ENCODE data around the gene SART1.
A peak's percentile ranks its signal among the peaks of the same experiment; 100 is the strongest.

SART1 gene, protein sequence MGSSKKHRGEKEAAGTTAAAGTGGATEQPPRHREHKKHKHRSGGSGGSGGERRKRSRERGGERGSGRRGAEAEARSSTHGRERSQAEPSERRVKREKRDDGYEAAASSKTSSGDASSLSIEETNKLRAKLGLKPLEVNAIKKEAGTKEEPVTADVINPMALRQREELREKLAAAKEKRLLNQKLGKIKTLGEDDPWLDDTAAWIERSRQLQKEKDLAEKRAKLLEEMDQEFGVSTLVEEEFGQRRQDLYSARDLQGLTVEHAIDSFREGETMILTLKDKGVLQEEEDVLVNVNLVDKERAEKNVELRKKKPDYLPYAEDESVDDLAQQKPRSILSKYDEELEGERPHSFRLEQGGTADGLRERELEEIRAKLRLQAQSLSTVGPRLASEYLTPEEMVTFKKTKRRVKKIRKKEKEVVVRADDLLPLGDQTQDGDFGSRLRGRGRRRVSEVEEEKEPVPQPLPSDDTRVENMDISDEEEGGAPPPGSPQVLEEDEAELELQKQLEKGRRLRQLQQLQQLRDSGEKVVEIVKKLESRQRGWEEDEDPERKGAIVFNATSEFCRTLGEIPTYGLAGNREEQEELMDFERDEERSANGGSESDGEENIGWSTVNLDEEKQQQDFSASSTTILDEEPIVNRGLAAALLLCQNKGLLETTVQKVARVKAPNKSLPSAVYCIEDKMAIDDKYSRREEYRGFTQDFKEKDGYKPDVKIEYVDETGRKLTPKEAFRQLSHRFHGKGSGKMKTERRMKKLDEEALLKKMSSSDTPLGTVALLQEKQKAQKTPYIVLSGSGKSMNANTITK

DNA sequence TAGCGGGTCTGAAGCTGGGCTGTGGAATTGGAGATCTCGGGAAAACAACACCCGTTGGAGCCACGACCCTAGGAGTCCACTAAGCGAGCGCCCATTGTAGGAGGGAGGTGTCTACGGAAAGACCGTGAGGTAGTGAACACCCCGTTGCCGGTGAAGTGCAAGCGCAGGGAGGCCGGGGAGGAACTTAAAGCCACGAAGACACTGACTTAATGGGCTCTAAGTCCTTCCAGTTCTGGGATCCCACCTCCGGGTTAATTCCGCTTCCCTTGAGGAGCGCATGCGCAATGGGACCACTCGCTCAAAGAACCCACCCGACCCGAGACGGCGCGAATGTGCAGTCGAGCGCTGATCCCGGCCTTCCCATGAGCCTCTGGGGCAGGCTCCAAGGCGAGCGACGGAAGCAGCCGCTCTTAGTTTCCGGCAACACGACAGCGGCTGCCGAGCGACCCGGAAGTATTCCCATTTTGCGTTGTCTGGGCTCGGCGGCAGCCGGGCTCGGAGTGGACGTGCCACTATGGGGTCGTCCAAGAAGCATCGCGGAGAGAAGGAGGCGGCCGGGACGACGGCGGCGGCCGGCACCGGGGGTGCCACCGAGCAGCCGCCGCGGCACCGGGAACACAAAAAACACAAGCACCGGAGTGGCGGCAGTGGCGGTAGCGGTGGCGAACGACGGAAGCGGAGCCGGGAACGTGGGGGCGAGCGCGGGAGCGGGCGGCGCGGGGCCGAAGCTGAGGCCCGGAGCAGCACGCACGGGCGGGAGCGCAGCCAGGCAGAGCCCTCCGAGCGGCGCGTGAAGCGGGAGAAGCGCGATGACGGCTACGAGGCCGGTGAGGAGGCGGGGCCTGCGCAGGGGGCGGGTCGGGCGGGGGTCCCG is at the start of gene SART1:
Gene SART1, plus strand, starts transcription at position 468 of the 874 bp plus-strand sequence. Its CDS starts 47 bp downstream, at position 515.
- DNase-seq (ENCODE audit: low read depth in 2 of 2): peak; percentile 95 to 96

DNA sequence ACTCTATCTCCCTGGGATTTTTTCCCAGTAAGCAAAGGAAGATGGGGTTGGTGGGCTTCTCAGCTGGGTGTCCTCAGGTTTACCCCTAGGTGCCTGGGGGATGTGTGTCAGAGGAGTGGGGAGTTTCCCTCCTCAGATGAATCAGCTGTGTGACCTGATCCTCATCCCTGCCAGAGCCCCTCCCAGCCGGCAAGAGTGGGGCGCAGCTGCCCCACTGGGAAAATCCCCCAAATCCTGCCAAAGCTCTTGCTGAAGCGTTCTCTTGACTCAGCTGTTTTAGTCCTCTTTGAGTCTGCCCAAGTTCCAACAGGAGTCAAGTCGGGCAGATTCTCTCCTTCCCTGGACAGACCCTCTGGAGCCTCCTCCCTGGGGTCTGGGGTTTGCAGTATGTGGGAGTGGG is 48.7 kb upstream of the SART1 start:
- DNase-seq (ENCODE audit: low read depth in 2 of 2): no peak

DNA sequence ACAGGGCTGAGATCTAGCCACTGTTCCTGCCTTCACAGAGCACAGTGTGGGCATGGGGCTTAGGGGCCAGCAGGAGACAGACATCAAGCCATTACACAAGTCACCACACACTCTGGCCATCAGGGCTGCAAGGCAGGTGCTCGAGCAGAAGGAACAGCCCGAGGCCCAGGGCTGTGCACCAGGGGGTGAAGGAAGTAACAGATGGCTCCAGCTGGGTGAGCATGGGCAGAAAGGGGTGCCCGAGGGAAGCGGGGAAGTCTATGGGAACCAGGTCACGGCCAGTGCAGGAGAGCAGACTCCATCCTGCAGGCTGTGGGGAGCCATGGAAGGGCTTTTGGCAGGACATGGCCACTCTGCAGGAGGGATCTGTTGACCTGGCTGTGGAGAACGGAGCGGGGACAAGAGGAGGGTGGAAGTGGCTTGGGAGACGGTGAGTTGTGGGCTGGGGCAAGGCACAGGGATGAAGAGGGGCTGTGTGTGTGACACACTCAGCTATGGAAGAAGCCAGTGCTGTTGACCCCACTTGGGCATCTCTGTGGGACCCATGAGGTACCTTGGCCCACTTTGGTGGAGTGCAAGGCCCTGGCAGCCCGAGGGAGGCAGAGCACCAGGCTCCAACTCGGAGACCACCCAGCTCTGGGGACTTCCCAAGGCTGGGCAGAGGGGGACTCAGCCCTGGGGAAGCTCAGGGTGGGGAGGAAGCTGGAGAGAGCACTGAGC is 46.3 kb upstream of the SART1 start:
- DNase-seq (ENCODE audit: low read depth in 2 of 2): no peak

DNA sequence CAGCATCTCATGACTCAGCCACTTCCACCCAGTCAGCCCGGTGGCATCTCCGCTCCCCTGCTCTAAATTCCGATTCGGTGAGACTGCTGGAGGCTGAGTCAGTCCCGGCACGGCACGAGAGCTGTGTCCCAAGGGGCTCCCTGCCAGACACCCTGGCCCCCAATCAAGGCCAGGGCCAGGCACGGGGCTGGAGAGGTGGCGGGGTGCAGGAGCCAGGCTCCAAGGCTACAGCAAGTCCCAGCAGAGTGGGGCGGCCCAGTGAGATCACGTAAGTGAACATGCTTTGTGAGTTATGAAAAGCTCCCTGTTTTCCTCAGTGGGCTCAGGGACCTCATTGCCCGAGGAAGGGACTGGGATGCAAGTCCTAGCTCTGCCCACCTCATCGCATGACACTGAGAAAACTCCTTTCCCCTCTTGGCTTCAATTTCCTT is 45.7 kb upstream of the SART1 start:
- DNase-seq (ENCODE audit: low read depth in 2 of 2): no peak

- no peak for DNase-seq (ENCODE audit: low read depth in 2 of 2)
Measured at GRCh38 chr11:65916391-65916790, 45.1 kb upstream of the SART1 start.

GRCh38 chr11:65917077-65917433 is 44.5 kb upstream of the SART1 start:
- no peak for DNase-seq (ENCODE audit: low read depth in 2 of 2)

DNA sequence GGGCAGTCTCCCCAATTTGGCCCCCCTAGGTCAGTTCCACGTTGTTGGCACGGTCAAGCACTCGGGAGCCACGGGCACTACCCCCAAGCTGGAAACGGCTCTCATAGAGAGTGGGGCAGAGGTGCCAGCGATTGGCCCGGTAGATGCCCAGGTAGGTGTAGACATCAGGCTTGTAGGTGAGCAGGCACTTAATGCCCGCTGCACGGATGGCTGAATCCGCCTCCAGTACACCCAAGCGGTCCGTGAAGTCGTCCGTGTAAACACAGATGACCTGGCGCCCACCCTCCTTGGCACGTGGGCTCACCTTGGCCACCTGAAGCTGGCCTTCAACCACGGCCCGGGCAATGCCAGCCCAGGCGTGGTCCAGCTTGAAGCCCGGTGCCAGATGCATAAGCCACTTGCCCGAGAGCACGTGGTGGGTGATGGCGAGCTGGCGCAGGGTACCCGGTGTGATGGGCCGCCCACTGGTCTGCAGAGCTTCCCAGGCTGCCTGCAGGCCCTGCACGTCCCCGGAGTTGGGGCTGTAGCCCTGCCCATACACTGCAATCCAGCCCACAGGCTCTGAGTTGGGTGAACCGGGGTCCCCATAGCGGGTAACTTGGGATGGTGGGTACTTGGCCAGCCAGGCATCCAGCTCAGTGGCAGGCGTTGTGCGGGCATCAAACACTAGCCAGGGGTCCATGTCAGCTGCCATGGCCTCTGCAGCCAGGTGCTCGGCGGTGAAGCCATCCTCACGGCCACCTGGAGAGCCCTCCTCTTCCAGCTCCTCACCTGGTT is 43.9 kb upstream of the SART1 start:
- DNase-seq (ENCODE audit: low read depth in 2 of 2): no peak

DNA sequence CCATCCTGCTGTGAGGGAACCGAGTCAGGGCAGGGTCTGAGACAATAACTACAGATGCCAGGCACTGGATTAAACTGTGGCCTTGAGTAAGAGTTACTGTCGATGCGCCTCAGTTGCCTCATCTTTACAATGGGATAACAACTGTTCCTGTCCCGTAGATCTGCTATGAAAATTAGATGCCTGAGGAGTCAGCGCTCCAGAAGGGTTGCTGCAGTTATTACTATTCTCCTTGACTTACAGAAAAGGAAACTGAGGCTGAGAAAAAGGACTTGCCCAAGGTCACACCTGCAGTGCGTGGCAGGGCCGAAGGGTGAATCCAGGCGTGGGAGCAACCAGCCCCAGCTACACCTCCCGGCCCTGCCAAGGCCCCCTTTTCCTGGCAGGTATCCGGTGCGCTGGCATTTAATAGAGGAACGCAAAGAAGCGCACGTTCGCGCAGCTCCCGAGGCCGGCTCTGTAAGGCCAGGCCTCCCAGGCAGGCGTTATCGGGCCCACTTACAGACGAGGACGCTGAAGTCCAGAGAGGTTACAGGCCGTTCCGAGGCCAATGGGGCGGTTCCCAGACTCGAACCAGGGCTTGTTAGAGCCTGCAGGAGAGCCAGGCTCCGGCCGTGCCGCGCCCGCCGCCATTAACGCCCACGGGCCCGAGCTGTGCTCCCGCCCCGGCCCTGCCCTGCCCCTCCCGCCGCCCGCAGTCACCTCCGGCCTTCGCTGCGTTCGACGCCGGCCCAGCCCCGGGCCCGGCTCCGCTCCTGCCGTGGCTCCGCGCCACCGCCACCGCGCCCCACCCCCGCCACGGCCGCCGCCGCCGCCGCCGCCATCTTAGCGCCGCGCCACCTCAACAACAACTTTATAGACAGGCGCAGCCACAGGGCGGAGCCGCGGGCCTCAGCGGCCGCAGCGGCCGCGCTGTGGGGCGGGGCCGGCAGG is 43.1 kb upstream of the SART1 start, which contains the start of gene C11orf68:
Gene C11orf68, minus strand, starts transcription at position 852 of the 930 bp plus-strand sequence. Its CDS starts 31 bp downstream, at position 821.
- DNase-seq (ENCODE audit: low read depth in 2 of 2): peak in 1 of 2 donors; percentile 32

DNA sequence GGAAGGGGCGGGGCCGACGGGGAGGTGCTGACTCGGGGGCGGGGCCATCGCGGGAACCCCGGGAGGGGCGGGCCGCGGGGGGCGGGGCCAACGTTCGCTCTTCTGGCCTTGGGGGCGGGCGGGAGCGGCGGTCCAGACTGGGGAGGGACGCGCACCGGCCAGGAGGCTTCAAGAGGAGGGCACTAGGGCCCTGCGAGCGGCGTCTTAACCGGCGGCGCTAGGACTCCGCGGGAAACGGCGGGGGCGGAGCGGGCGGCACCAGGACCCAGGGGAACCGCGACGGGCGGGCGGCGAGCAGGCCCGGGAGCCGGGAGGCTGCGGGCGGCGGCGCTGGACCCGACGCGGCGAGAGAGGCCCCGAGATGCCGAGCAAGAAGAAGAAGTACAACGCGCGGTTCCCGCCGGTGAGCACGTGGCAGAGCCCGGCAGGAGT is 42.4 kb upstream of the SART1 start, which contains the start of gene DRAP1:
Gene DRAP1, plus strand, starts transcription at position 286 of the 432 bp plus-strand sequence. Its CDS starts 76 bp downstream, at position 362.
- peak; percentile 98 to 100 for DNase-seq (ENCODE audit: low read depth in 2 of 2)

DNA sequence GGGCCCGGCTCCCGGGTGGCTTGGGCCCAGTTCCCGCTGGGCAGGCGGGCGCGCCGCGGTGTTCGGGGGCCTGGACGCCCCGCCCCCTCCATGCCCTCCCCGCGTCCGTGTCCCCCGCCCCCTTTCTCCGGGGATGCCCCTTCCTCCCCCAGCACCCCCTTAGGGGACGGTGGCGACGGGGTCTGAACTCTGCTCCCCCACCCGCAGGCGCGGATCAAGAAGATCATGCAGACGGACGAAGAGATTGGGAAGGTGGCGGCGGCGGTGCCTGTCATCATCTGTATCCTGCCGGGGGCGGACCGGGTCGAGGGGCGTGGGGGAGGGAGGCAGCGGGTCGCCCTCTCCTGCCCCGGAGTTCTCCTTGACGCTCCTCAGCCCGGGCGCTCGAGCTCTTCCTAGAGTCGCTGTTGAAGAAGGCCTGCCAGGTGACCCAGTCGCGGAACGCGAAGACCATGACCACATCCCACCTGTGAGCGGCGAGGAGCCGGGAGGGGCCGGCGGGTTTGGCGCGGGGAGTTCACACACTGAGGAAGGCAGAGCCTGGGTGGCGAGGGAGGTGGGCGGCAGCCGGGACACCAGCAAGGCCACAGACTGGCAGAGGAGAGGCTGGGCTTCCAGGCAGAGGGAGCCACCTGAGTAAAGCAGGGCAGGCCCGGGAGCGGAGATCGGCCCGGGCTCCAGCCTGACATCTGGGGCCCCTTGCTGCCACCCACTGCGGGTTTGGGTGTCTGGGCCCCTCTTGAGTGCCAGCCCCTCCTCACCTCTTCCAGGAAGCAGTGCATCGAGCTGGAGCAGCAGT is 41.8 kb upstream of the SART1 start:
- peak; percentile 47 to 53 for DNase-seq (ENCODE audit: low read depth in 2 of 2)

DNA sequence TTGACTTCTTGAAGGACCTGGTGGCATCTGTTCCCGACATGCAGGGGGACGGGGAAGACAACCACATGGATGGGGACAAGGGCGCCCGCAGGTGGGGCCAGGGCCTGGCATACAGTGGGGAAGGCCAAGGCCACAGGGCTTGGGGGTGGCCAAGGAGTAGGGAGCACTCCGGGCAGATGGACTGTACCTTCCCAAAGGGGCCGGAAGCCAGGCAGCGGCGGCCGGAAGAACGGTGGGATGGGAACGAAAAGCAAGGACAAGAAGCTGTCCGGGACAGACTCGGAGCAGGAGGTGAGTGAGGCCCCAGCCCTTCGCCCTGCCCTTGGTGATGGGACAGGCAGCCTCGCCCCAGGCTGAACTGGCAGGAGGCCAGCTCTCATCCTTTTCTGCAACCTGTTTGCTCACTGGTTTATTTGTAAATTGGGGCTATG is 41.1 kb upstream of the SART1 start:
- DNase-seq (ENCODE audit: low read depth in 2 of 2): no peak

DNA sequence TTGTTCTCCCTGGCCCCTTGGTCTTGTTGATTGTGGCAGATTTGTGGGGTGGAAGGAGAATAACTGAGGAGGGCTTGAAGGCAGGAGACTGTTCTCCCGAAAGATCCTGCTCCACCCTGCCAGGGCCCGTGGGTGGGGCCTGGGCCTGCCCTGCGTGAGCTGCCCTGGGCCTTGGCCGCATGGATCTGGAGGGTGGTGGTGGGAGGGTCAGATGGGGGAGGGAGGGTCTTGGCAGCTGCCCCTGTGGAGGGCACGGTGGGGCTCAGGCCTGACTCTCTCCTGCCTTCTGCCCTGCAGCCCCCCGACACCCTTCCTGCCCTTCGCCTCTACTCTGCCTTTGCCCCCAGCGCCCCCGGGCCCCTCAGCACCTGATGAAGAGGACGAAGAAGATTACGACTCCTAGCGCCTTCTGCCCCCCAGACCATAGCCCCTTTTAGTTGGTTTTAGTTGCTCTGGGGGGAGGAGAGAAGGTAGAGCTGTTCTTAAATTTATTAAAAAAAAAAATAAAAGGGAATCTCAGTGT is 40.4 kb upstream of the SART1 start:
- DNase-seq (ENCODE audit: low read depth in 2 of 2): no peak

DNA sequence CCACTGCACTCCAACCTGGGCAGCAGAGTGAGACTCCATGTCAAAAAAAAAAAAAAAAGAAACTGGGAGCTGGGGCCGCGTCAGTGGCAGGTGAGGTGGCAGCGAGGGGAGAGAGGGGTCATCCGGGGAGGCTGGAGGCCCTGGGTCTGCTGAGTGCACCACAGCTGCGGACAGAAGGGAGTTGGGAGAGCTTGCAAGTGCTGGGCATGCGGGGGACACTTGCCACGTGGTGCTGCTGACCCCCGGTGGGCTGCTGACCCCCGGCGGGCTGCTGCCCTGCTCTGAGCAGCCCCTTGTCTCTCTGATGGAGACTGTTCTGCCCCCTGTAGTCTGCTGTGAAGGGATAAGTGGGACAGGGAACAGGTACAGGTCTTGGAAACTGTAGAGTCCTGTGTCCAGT is 39.7 kb upstream of the SART1 start:
- no peak for DNase-seq (ENCODE audit: low read depth in 2 of 2)

DNA sequence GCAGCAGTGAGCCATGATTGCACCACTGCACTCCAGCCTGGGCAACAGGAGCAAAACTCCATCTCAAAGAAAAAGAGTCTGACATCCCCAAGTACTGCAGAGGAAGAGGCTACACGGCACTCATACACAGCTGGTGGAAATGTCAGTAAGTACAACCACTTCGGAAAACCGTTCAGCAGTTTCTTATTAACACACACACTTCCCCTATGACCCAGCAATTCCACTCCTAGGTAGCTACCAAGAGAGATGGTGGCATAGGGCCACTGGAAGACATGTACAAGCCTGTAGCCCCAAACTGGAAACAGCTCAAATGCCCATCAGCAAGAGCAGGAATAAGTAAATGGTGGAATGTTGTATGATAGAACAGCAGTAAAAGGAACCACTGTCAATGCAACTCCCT is 39.0 kb upstream of the SART1 start:
- DNase-seq (ENCODE audit: low read depth in 2 of 2): no peak

DNA sequence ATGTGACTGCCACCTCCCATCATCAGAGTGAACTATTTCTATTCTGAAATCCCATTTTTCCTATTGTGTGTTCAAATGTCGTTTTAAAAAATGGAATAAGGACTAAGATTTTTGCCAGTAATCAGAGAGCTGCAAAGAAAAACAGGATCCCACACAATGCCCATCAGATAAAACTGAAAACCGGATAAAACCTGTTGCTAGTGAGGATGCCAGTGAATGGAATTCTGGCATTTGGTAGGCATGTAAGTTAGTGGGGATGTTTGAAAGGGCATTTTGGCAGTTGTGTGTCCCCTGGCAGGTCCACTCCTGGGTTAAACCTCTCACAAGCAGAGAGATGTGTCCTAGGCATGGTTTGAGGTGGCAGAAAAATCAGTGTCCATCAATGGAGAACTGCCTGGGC is 36.1 kb upstream of the SART1 start:
- no peak for DNase-seq (ENCODE audit: low read depth in 2 of 2)

DNA sequence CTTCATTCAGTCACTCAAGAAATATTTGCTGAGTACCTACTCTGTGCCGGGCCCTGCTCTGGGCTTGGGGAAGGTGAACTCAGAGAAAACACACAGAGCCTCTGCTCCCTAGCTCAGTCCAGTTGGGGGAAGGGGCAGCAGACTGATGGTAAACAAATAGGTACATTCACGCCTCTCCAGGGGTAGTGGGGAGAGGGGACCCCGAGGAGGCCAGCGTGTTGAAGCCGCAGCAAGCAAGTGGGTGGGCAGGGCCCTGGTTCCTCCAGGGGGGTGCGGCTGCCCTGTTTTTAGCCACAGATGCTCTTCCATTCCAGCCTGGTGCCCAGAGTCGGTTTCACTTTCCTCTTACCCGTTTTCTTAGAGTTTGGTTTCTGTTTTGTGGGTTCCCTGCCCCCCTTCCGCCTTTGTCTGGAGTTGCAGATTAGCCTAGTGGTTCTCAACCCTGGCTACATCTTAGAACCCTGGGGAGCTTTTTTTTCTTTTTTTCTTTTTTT is 33.6 kb upstream of the SART1 start:
- peak; percentile 59 to 60 for DNase-seq (ENCODE audit: low read depth in 2 of 2)

DNA sequence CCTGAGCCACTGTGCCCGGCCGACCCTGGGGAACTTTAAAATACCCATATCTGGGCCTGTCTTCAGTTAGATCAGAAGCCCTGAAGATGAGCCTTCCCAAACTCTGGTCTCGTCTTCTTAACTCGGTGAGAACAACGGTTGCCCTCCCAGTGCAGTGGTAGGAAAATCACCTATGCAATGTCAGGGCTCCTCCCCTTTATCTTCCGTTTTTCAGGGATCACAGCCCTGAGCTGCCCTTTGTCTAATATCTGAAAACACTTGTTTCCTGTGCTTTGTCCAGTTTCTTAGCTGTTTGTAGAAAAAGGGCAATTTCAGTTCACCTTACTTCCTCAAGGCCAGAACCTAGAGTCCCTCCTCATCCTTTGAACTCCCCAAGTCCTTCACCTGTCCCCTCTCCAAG is 32.9 kb upstream of the SART1 start:
- no peak for DNase-seq (ENCODE audit: low read depth in 2 of 2)

All from stimulated activated CD8-positive, alpha-beta memory T cell treated with anti-CD3 and anti-CD28 coated beads, Interleukin-2, amount 100 ng/mL, for 48 hours (primary cell).